BJ (cell line): ENCODE data around the gene MRPL54. TPM values are rescaled to one million over a fixed set of nuclear protein-coding genes. Genes with fewer than 3 reads are reported as not detected.

Experiments used
- CTCF ChIA-PET: fragments of 350-600 bp; formaldehyde crosslinking; extraction: SDS; loops from one replicate; lab custom pipeline; 2021; ENCODE audit warnings: antibody characterized with exemption, inconsistent platforms; lab: Yijun Ruan, JAX
- POLR2A ChIA-PET: fragments of 300-600 bp; sonication (Branson Sonifier 250); formaldehyde crosslinking; extraction: SDS; loops from one replicate; lab custom pipeline; 2021; ENCODE audit warnings: antibody characterized with exemption; lab: Charles Lee
- DNase-seq: peaks from one replicate; pipeline ENCODE4 v3.0.0-alpha.2; 2011; ENCODE audit warnings: low read depth
- H3K27me3 ChIP-seq: 2 replicates; pipeline ENCODE4 v1.6.0; 2011; ENCODE audit warnings: low read length; ENCODE audit not compliant: control insufficient read depth, insufficient read depth
- H3K36me3 ChIP-seq: 2 replicates; pipeline ENCODE4 v1.5.1; 2011; ENCODE audit warnings: low read length; ENCODE audit not compliant: control insufficient read depth, insufficient read depth
- H3K4me3 ChIP-seq: 2 replicates; pipeline ENCODE4 v1.5.1; 2011; ENCODE audit warnings: low read depth, mild to moderate bottlenecking, control low read depth, low read length
- polyA plus RNA-seq: library from polyadenylated mRNA; depleted of rRNA; stranded (reverse); fragments of >200 nt; gene quantifications from 2 replicates; pipeline ENCODE4 v1.2.3, GENCODE V29; 2011
- TF ChIP-seq, protein P1 (sequence below): IDR thresholded peaks from 2 replicates; pipeline ENCODE4 v1.5.1; 2011; ENCODE audit warnings: low read depth, mild to moderate bottlenecking, control low read depth, inconsistent platforms, low read length, moderate library complexity; ENCODE audit not compliant: insufficient read depth

The MRPL54 gene
- polyA plus RNA-seq, 1 experiment: 77.7 TPM

DNA sequence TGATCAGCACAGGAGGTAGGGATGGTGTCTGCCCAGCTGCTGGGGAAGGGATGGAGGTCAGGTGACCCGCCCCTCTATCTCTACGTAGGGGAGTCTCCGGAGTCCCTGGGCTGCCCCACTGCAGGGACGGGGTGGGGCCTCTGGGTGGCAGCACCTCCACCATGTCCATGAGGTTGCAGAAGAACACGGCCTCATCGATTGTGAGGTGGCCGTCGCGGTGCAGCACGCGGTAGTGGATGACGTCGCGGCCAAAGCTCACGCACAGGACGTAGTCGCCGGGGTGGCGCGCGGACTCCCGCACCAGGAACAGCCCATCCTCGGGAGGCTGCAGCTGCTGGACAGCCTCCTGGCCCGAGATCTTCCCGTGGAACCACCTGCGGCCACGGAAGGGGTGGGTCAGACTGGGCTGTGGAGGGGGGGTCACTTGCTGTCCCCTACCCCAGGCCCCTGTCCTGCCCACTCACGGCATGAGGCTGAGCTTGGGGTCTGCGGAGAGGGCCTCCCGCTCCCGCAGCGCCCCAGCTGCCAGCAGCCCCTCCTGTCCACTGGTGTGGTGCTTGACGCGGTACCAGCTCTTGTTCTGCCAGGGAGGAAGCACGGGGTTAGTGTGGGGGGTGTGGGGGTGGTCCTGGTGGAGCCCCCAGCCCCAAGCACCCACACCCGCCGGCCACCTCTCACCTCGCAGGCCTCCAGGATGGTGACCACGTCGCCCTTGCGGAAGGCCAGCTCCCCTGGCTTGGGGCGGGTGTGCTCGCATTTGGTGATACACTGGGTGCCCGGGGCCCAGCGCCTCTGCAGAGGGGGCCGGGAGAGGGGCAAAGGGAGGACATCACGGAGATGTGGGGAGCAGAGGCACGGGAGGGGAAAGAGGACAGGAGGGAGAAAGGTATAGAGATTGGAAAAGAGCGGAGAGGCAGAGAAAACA is 21.4 kb downstream of the MRPL54 start:
- Histone ChIP-seq H3K4me3 (no peak overlapping the region), H3K27me3 (peaks cover 5% of the 10 kb centered on the region), H3K36me3 (no peaks in the 10 kb centered on the region)
- no peak for DNase-seq
- CTCF ChIA-PET: no interaction called here
- TF ChIP-seq, protein P1, sequence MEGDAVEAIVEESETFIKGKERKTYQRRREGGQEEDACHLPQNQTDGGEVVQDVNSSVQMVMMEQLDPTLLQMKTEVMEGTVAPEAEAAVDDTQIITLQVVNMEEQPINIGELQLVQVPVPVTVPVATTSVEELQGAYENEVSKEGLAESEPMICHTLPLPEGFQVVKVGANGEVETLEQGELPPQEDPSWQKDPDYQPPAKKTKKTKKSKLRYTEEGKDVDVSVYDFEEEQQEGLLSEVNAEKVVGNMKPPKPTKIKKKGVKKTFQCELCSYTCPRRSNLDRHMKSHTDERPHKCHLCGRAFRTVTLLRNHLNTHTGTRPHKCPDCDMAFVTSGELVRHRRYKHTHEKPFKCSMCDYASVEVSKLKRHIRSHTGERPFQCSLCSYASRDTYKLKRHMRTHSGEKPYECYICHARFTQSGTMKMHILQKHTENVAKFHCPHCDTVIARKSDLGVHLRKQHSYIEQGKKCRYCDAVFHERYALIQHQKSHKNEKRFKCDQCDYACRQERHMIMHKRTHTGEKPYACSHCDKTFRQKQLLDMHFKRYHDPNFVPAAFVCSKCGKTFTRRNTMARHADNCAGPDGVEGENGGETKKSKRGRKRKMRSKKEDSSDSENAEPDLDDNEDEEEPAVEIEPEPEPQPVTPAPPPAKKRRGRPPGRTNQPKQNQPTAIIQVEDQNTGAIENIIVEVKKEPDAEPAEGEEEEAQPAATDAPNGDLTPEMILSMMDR: no peak
- POLR2A ChIA-PET: no interaction called here

DNA sequence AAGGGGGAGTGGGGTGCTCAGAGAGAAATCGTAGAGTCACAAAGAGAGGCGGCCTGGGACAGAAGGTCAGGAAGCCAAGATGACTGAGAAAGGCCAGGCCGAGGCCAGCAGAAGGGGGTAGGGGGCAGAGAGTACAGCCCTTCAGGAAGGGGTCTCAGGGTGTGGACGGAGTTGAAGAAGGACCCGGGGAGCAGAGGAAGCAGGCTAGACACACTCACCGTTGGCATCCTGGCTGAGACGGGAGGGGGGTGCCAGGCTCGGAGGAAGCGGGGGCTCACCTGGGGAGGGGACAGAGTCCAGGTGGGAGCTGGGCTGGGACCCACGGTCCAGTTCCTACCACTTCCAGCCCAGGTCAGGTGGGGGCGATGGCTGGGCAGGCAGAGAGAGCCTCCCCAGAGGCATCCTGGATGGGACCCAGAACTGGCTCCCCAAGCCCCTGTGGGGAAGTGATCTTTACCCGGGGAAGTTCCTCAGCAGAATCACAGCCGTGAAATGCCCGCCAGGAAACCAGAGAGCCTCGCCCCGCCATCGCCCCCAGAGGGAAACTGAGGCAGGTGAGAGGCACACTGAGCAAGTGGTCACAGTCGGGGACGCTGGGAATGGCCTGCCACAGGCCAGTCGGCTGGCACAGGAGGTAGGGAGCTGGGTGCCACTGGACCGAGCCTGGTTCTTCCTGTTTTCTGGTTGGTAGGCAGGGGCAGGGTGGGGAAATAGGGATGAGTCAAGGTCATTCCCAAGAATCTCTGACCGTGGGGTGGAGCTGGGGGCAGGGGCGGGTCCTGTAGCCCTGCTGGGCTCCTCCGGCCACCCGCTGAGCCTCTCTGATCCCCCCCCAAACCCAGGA is 22.3 kb downstream of the MRPL54 start:
- Histone ChIP-seq H3K4me3 (no peak overlapping the region), H3K27me3 (peaks cover 5% of the 10 kb centered on the region), H3K36me3 (no peaks in the 10 kb centered on the region)
- TF ChIP-seq, protein P1: no peak
- no peak for DNase-seq
- CTCF ChIA-PET: interaction anchor here (0.6 kb wide), 1 partner anchor 9 kb away, joined by 4 read pairs; no protein-coding TSS in a partner anchor
- POLR2A ChIA-PET: no interaction called here

DNA sequence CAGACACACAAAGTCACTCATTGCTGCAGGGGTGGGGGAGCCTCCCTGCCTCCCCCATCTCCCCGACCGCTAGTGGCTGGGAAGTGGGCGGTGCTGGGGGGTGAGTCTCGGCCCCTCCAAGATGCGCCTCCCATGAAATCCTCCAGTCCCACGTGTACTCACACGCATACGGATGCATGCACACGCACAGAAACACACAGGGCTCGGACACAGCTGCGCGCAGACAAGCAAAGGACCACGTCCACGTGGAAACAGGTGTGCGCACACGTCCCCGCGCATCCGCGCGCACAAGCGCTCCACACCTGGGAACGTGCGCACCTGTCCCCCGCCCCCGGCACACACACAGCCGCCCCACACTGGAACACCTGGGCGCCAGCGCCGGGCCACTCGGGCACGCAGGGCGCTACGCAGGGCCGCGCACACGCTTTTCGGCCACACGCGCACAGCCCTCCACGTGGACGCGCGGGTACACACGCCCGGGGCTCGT is 23.0 kb downstream of the MRPL54 start:
- TF ChIP-seq, protein P1: no peak
- ChIA-PET CTCF (no interaction called here), POLR2A (no interaction called here)
- H3K4me3 ChIP-seq: no peak overlapping the region
- peaks cover 5% of the 10 kb centered on the region for H3K27me3 ChIP-seq
- DNase-seq: no peak
- H3K36me3 ChIP-seq: no peaks in the 10 kb centered on the region

DNA sequence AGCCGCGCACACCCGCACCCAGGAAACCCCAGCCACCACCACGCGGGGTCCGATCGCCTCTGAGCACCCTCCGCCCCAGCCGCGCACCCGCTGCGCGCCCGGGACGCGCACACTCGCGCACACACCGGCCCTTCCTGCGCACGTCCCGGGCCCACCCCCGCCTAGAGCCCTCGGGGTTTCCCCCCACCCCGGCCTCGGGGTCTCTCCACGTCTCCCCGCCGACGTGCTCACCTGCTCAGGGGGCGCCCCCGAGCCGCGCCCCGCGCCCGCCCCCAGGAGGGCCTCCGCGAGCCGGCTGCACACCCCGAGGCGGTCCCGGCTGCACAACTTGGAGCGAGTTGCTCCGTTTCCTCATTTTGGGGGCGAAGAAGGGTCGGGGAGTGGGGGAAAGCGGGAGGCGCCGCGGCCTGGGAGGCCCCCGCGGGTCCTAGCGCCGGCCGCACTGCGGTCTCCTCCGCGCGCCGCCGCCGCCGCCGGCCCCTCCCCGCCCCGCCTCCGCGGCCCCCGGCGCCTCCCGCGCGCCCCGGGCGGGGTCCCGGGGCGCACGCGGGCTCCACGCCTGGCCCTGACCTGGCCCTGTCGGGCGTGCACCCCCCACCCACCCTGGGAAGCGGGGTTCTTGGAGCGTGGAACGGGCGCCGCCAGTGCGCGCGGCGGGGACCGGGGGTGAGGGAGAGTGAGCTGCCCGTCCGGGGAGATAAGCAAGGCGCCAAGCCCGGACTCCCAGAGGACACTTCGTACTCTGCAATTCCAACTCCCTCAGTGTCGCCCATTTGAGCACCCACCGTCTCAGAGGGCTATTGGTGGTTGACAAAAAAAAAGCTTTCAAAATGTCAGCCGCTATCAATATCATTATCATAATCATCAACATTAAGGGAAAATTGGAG is 23.7 kb downstream of the MRPL54 start, which contains the start of gene MATK:
Gene MATK, minus strand, starts transcription at position 444 of the 887 bp plus-strand sequence. CDS start 1,246 bp downstream, outside the sequence.
- POLR2A ChIA-PET: no interaction called here
- TF ChIP-seq, protein P1: no peak
- no peaks in the 10 kb centered on the region for H3K36me3 ChIP-seq
- H3K27me3 ChIP-seq: peaks cover 5% of the 10 kb centered on the region
- no peak within 1 kb of the TSS for H3K4me3 ChIP-seq
- no peak for DNase-seq
- CTCF ChIA-PET: no interaction called here
